HepG2 (cell line): ENCODE results near the gene VDAC1. TPM values are rescaled to one million over a fixed set of nuclear protein-coding genes. Genes with fewer than 3 reads are reported as not detected.

Experiments
- ATAC-seq: fragments of 200-7000 bp; cut with Tn5 transposase; 3 replicates; pipeline ENCODE4 v1.9.1; 2020; ENCODE audit warnings: mild to moderate bottlenecking, moderate library complexity
- BruUV-seq: library from RNA; stranded (reverse); fragments of 400-500 nt; replicated peaks from 2 replicates; lab custom pipeline; 2021; lab: Mats Ljungman, UMichigan
- CTCF ChIA-PET: fragments of 300-600 bp; formaldehyde crosslinking; extraction: SDS; loops from one replicate; lab custom pipeline; 2021; ENCODE audit warnings: low total read pairs, inconsistent platforms, low intra/inter-chr PET ratio; lab: Yijun Ruan, JAX
- POLR2A ChIA-PET: fragments of 350-600 bp; sonication (Branson Sonifier 250); formaldehyde crosslinking; loops from one replicate; lab custom pipeline; 2020; ENCODE audit warnings: antibody characterized with exemption, inconsistent platforms; lab: Yijun Ruan, JAX
- DNase-seq: peaks from one replicate; pipeline ENCODE4 v3.0.0-alpha.2; 2015; ENCODE audit warnings: low spot score
- FAIRE-seq: peaks from 3 replicates; lab custom pipeline; 2011; peaks lifted over from hg19 to GRCh38; lab: Jason Lieb, UNC
- H2AFZ ChIP-seq: one replicate; pipeline ENCODE4 v1.6.1; 2011; ENCODE audit warnings: low read length, inconsistent platforms
- H3K27ac ChIP-seq: fragments of 300-600 bp; 3 replicates; pipeline ENCODE4 v1.8.0; 2011; ENCODE audit warnings: mixed run types, mild to moderate bottlenecking, mixed read lengths, low read length, inconsistent platforms; ENCODE audit not compliant: insufficient read depth; ENCODE audit errors: extremely low read length
- H3K27me3 ChIP-seq, 2 experiments: fragments of 200-600 bp in 1 of 2; 2 replicates in 1 of 2; 3 replicates in 1 of 2; pipeline versions ENCODE4 v1.6.0 to v1.8.0; 2011; ENCODE audit warnings: low read length in 2 of 2, mild to moderate bottlenecking in 2 of 2, moderate library complexity in 2 of 2, inconsistent platforms in 1 of 2; ENCODE audit not compliant: insufficient read depth in 2 of 2, control insufficient read depth in 1 of 2
- H3K36me3 ChIP-seq, 2 experiments: fragments of 200-600 bp in 1 of 2; replicated peaks in 1 of 2; 2 replicates in 1 of 2; 3 replicates in 1 of 2; pipeline versions ENCODE4 v1.5.1 to v1.8.0; 2011; ENCODE audit warnings: low read length in 2 of 2, inconsistent platforms in 1 of 2; ENCODE audit not compliant: insufficient read depth in 2 of 2, control insufficient read depth in 1 of 2
- H3K4me1 ChIP-seq: 2 replicates; pipeline ENCODE4 v1.5.1; 2012; ENCODE audit warnings: low read length, inconsistent platforms; ENCODE audit not compliant: insufficient read depth
- H3K4me2 ChIP-seq: 2 replicates; pipeline ENCODE4 v1.6.0; 2011; ENCODE audit warnings: low read depth, low read length, inconsistent platforms
- H3K4me3 ChIP-seq, 3 experiments: fragments of 200-600 bp in 1 of 3; sonication (generic), shearing (Covaris generic) in 1 of 3; replicated peaks in 1 of 3; 2 replicates each; pipeline ENCODE4 v1.5.1; 2011 to 2016; ENCODE audit warnings: low read length in 3 of 3, inconsistent platforms in 2 of 3, low read depth in 2 of 3, mild to moderate bottlenecking in 2 of 3, control low read depth in 1 of 3, mixed read lengths in 1 of 3; ENCODE audit not compliant: insufficient read depth in 1 of 3
- H3K79me2 ChIP-seq: one replicate; pipeline ENCODE4 v1.6.1; 2011; ENCODE audit warnings: low read length, inconsistent platforms; ENCODE audit not compliant: insufficient read depth
- H3K9ac ChIP-seq: 2 replicates; pipeline ENCODE4 v1.6.0; 2011; ENCODE audit warnings: mild to moderate bottlenecking, low read depth, low read length, inconsistent platforms; ENCODE audit not compliant: insufficient read depth
- H3K9me3 ChIP-seq: 2 replicates; pipeline ENCODE4 v1.5.1; 2012; ENCODE audit warnings: mild to moderate bottlenecking, low read length
- H4K20me1 ChIP-seq: 2 replicates; pipeline ENCODE4 v1.6.0; 2011; ENCODE audit warnings: inconsistent platforms, mild to moderate bottlenecking, low read length, moderate library complexity; ENCODE audit not compliant: insufficient read depth
- GFI1 ChIP-seq: sonication (generic); formaldehyde crosslinking; IDR thresholded peaks from 2 replicates; pipeline ENCODE4 v1.5.0; 2020; ENCODE audit warnings: missing genetic modification reagents, mild to moderate bottlenecking, borderline replicate concordance
- GZF1 ChIP-seq: sonication (generic); formaldehyde crosslinking; IDR thresholded peaks from 2 replicates; pipeline ENCODE4 v1.5.1; 2020; ENCODE audit warnings: mild to moderate bottlenecking, missing genetic modification reagents
- HMGA1 ChIP-seq: sonication (generic); formaldehyde crosslinking; conservative IDR thresholded peaks from 2 replicates; pipeline ENCODE4 v1.4.0; 2020; ENCODE audit warnings: missing genetic modification reagents
- MAFK ChIP-seq, 2 experiments: IDR thresholded peaks in 1 of 2; conservative IDR thresholded peaks in 1 of 2; 2 replicates each; pipeline ENCODE4 v1.6.1; 2011; ENCODE audit warnings: improper control_type of control experiment in 2 of 2, low read length in 2 of 2
- ONECUT2 ChIP-seq: sonication (generic); formaldehyde crosslinking; IDR thresholded peaks from 2 replicates; pipeline ENCODE4 v1.4.0; 2020; ENCODE audit warnings: missing genetic modification reagents
- SIN3A ChIP-seq: IDR thresholded peaks from 2 replicates; pipeline ENCODE4 v1.6.1; 2011; ENCODE audit warnings: low read depth, mild to moderate bottlenecking, control low read depth, low read length, borderline replicate concordance
- SMAD3 ChIP-seq: sonication (generic); formaldehyde crosslinking; IDR thresholded peaks from 2 replicates; pipeline ENCODE4 v1.4.0; 2020; ENCODE audit warnings: missing genetic modification reagents
- SMARCE1 ChIP-seq: fragments of 450-650 bp; IDR thresholded peaks from 2 replicates; pipeline ENCODE4 v1.6.1; 2017; ENCODE audit warnings: borderline replicate concordance
- ZBTB20 ChIP-seq: sonication (generic); formaldehyde crosslinking; IDR thresholded peaks from 2 replicates; pipeline ENCODE4 v1.8.1; 2023; ENCODE audit warnings: missing genetic modification reagents, low read depth, mild to moderate bottlenecking, borderline replicate concordance
- ZFY ChIP-seq: sonication (generic); formaldehyde crosslinking; IDR thresholded peaks from 2 replicates; pipeline ENCODE4 v1.4.0; 2020; ENCODE audit warnings: missing genetic modification reagents
- ZNF253 ChIP-seq: sonication (generic); formaldehyde crosslinking; IDR thresholded peaks from 2 replicates; pipeline ENCODE4 v1.8.0; 2022; ENCODE audit warnings: mild to moderate bottlenecking, missing genetic modification reagents, borderline replicate concordance
- ZNF614 ChIP-seq: IDR thresholded peaks from 2 replicates; pipeline ENCODE4 v1.6.1; 2018; ENCODE audit warnings: missing biosample characterization, missing genetic modification reagents, inconsistent platforms, borderline replicate concordance
- ZNF713 ChIP-seq: sonication (generic); formaldehyde crosslinking; IDR thresholded peaks from 2 replicates; pipeline ENCODE4 v1.4.0; 2020; ENCODE audit warnings: mild to moderate bottlenecking, missing genetic modification reagents
- ZNF816 ChIP-seq: sonication (generic); formaldehyde crosslinking; IDR thresholded peaks from 2 replicates; pipeline ENCODE4 v1.8.0; 2022; ENCODE audit warnings: missing genetic modification reagents, mild to moderate bottlenecking, borderline replicate concordance
- WGBS: methylation state at CpG from one replicate; pipeline ENCODE4 v1.1.6; 2017; ENCODE audit warnings: low lambda C conversion rate; 5-methylcytosine and 5-hydroxymethylcytosine counted together
- in situ Hi-C: cut with HindIII; loops from 2 replicates; pipeline ENCODE4 v1.10.0; 2017; ENCODE audit warnings: low pct_unique_long_range_greater_than_20kb; ENCODE audit not compliant: extremely low pct_ligation_motif_present
- intact Hi-C: fragments of 100-400 bp; cut with micrococcal nuclease; formaldehyde crosslinking; loops from one replicate; pipeline ENCODE4 v1.10.0; 2022; ENCODE audit not compliant: unreplicated experiment
- polyA plus RNA-seq, 8 experiments: library from polyadenylated mRNA; depleted of rRNA in 3 of 8; stranded (reverse) in 7 of 8; unstranded in 1 of 8; fragments of >200 nt; fragmentation: Illumina TruSeq in 4 of 8; extraction: Trizol in 4 of 8; gene quantifications; 2 replicates each; pipeline versions ENCODE4 v1.2.1 to v1.2.3, GENCODE V29; 2011 to 2016; ENCODE audit warnings: low read depth in 4 of 8, missing spikeins in 1 of 8, mixed read lengths in 1 of 8; ENCODE audit not compliant: insufficient read depth in 1 of 8
- total RNA-seq, 5 experiments: library from RNA; depleted of rRNA; stranded (reverse); fragments of >200 nt; fragmentation: Illumina TruSeq; extraction: Trizol; gene quantifications; 2 replicates each; pipeline ENCODE4 v1.2.3, GENCODE V29; 2016; ENCODE audit warnings: low read depth in 1 of 5
- TF ChIP-seq, protein P1 (sequence below): sonication (generic); formaldehyde crosslinking; IDR thresholded peaks from 2 replicates; pipeline ENCODE4 v1.4.0; 2020; ENCODE audit warnings: missing genetic modification reagents
- TF ChIP-seq, protein P2 (sequence below): IDR thresholded peaks from 2 replicates; pipeline ENCODE4 v1.6.1; 2016; ENCODE audit warnings: control low read depth
- TF ChIP-seq, protein P3 (sequence below): sonication (generic); formaldehyde crosslinking; IDR thresholded peaks from 2 replicates; pipeline ENCODE4 v1.5.0; 2020; ENCODE audit warnings: missing genetic modification reagents
- TF ChIP-seq, protein P4 (sequence below): sonication (generic); formaldehyde crosslinking; IDR thresholded peaks from 2 replicates; pipeline ENCODE4 v1.5.0; 2020; ENCODE audit warnings: missing genetic modification reagents, mild to moderate bottlenecking, borderline replicate concordance

The VDAC1 gene
- total and polyA plus RNA-seq, 2 of the 13 experiments (the other 11 are each of a cell fraction or from before 2014, with no cell fraction given): 112 to 380 TPM

DNA sequence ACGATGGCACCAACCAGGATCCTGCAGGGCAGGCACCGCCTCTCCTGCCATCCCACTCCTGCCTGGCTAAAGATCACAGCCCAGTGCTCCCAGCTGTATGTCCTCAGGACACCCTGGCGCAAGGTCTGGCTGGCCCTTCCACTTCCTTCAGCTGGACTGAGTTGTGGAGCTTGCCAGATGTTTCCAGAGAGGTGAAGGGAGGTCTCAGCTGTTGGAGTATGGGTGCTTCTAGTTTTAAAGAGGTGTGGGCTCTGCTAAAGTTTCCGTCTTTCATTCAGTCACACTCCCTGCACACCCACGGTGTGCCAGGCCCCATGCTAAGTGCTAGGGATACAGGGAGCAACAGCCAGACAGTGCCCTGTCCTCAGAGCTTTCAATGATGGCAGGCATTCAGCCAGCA is 70.5 kb downstream of the VDAC1 start:
- Histone ChIP-seq H3K9me3 (no peaks in the 10 kb centered on the region), H3K4me1 (peaks cover 14% of the 10 kb centered on the region), H3K36me3 (no peaks in the 10 kb centered on the region), H4K20me1 (no peaks in the 10 kb centered on the region), H3K27me3 (peaks cover 4 to 36% of the 10 kb centered on the region in 2 experiments; a peak in 4 of 5 replicates), H3K9ac (no peak overlapping the region), H3K79me2 (no peaks in the 10 kb centered on the region), H3K4me3 (no peak overlapping the region), H2AFZ (no peak overlapping the region)
- intact Hi-C loops (no loop called here), in situ Hi-C loops (no loop called here)
- DNase-seq: no peak
- WGBS: 0% methylated on average over 2 of the region's 5 CpGs
- ATAC-seq: no peak; the same call in 1 of the 3 replicates
- CTCF ChIA-PET: no interaction called here
- no TSS peak for BruUV-seq
- no peak for TF ChIP-seq ZBTB20 (CRISPR knock-in tag)
- TF ChIP-seq SMAD3 (CRISPR knock-in tag): no peak
- TF ChIP-seq GFI1 (CRISPR knock-in tag): no peak
- no peak for TF ChIP-seq ZNF253 (CRISPR knock-in tag)
- TF ChIP-seq, protein P1, sequence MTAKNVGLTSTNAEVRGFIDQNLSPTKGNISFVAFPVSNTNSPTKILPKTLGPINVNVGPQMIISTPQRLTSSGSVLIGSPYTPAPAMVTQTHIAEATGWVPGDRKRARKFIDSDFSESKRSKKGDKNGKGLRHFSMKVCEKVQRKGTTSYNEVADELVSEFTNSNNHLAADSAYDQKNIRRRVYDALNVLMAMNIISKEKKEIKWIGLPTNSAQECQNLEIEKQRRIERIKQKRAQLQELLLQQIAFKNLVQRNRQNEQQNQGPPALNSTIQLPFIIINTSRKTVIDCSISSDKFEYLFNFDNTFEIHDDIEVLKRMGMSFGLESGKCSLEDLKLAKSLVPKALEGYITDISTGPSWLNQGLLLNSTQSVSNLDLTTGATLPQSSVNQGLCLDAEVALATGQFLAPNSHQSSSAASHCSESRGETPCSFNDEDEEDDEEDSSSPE (CRISPR knock-in tag): no peak
- TF ChIP-seq, protein P2, sequence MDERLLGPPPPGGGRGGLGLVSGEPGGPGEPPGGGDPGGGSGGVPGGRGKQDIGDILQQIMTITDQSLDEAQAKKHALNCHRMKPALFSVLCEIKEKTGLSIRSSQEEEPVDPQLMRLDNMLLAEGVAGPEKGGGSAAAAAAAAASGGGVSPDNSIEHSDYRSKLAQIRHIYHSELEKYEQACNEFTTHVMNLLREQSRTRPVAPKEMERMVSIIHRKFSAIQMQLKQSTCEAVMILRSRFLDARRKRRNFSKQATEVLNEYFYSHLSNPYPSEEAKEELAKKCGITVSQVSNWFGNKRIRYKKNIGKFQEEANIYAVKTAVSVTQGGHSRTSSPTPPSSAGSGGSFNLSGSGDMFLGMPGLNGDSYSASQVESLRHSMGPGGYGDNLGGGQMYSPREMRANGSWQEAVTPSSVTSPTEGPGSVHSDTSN: no peak
- TF ChIP-seq GZF1 (CRISPR knock-in tag): no peak
- no peak for TF ChIP-seq SIN3A
- no peak for TF ChIP-seq ONECUT2 (CRISPR knock-in tag)
- TF ChIP-seq ZNF614 (CRISPR knock-in tag): no peak
- TF ChIP-seq ZFY: no peak
- TF ChIP-seq MAFK (conservative IDR thresholded peaks at IDR 0.05 in 1 of 2, IDR thresholded peaks at IDR 0.05 in 1 of 2; ENCODE audit: low read length in 2 of 2): no peak
- no peak for TF ChIP-seq SMARCE1
- TF ChIP-seq, protein P3, sequence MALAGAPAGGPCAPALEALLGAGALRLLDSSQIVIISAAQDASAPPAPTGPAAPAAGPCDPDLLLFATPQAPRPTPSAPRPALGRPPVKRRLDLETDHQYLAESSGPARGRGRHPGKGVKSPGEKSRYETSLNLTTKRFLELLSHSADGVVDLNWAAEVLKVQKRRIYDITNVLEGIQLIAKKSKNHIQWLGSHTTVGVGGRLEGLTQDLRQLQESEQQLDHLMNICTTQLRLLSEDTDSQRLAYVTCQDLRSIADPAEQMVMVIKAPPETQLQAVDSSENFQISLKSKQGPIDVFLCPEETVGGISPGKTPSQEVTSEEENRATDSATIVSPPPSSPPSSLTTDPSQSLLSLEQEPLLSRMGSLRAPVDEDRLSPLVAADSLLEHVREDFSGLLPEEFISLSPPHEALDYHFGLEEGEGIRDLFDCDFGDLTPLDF (CRISPR knock-in tag): no peak
- TF ChIP-seq, protein P4, sequence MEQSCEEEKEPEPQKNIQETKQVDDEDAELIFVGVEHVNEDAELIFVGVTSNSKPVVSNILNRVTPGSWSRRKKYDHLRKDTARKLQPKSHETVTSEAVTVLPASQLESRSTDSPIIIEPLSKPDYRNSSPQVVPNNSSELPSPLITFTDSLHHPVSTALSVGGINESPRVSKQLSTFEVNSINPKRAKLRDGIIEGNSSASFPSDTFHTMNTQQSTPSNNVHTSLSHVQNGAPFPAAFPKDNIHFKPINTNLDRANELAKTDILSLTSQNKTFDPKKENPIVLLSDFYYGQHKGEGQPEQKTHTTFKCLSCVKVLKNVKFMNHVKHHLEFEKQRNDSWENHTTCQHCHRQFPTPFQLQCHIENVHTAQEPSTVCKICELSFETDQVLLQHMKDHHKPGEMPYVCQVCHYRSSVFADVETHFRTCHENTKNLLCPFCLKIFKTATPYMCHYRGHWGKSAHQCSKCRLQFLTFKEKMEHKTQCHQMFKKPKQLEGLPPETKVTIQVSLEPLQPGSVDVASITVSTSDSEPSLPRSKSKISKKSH (CRISPR knock-in tag): no peak
- no peak for TF ChIP-seq HMGA1 (CRISPR knock-in tag)
- no peak for TF ChIP-seq ZNF816 (CRISPR knock-in tag)
- TF ChIP-seq ZNF713: no peak
- TF ChIP-seq, all 625 proteins: peak for 0
- H3K4me2 ChIP-seq: no peak overlapping the region
- FAIRE-seq: no peak
- POLR2A ChIA-PET: no interaction called here
- no peak overlapping the region for H3K27ac ChIP-seq
